Progenitor cell of endocrine pancreas (in vitro differentiated cells): ENCODE measurements around the gene PM20D2. TPM values are rescaled to one million over a fixed set of nuclear protein-coding genes. Genes with fewer than 3 reads are reported as not detected.

ENCODE experiments used
- DNase-seq: peaks from one replicate; pipeline ENCODE4 v3.0.0; 2021; ENCODE audit warnings: low spot score; ENCODE audit not compliant: unreplicated experiment
- H3K27ac Mint-ChIP-seq: 2 replicates; pipeline ENCODE4 v1.8.0; 2021; ENCODE audit warnings: mild to moderate bottlenecking, moderate library complexity, mixed read lengths
- H3K27me3 Mint-ChIP-seq: 2 replicates; pipeline ENCODE4 v1.8.0; 2021; ENCODE audit warnings: mixed read lengths
- H3K36me3 Mint-ChIP-seq: 2 replicates; pipeline ENCODE4 v1.8.0; 2022; ENCODE audit warnings: mixed read lengths; ENCODE audit not compliant: insufficient read depth
- H3K4me1 Mint-ChIP-seq: 2 replicates; pipeline ENCODE4 v1.8.0; 2021; ENCODE audit warnings: low read depth, mixed read lengths
- H3K4me3 Mint-ChIP-seq: 2 replicates; pipeline ENCODE4 v1.8.0; 2021; ENCODE audit warnings: low read depth, mild to moderate bottlenecking, moderate library complexity, mixed read lengths
- H3K9me3 Mint-ChIP-seq: 2 replicates; pipeline ENCODE4 v1.8.0; 2021; ENCODE audit warnings: low read depth, mixed read lengths
- total RNA-seq: library from RNA; stranded (reverse); gene quantifications from 2 replicates; pipeline ENCODE4 v1.2.1, GENCODE V29; 2021
- TF ChIP-seq, protein P1 (sequence below): fragments of 200-600 bp; sonication (generic); IDR thresholded peaks from one replicate; pipeline ENCODE4 v1.5.0; 2021; ENCODE audit warnings: antibody characterized with exemption, mild to moderate bottlenecking; ENCODE audit not compliant: unreplicated experiment

PM20D2 gene
- total RNA-seq, 1 donor from 2014 or later: 20.8 TPM

GRCh38 chr6:89200706-89201215 lies 54.9 kb downstream of the PM20D2 start:
- H3K9me3 Mint-ChIP-seq: peaks cover under 1% of the 10 kb centered on the region
- H3K4me1 Mint-ChIP-seq: no peaks in the 10 kb centered on the region
- no peak overlapping the region for H3K27ac Mint-ChIP-seq
- H3K36me3 Mint-ChIP-seq: no peaks in the 10 kb centered on the region
- H3K27me3 Mint-ChIP-seq: peaks cover 7% of the 10 kb centered on the region
- TF ChIP-seq, protein P1, sequence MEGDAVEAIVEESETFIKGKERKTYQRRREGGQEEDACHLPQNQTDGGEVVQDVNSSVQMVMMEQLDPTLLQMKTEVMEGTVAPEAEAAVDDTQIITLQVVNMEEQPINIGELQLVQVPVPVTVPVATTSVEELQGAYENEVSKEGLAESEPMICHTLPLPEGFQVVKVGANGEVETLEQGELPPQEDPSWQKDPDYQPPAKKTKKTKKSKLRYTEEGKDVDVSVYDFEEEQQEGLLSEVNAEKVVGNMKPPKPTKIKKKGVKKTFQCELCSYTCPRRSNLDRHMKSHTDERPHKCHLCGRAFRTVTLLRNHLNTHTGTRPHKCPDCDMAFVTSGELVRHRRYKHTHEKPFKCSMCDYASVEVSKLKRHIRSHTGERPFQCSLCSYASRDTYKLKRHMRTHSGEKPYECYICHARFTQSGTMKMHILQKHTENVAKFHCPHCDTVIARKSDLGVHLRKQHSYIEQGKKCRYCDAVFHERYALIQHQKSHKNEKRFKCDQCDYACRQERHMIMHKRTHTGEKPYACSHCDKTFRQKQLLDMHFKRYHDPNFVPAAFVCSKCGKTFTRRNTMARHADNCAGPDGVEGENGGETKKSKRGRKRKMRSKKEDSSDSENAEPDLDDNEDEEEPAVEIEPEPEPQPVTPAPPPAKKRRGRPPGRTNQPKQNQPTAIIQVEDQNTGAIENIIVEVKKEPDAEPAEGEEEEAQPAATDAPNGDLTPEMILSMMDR: no peak
- H3K4me3 Mint-ChIP-seq: no peak overlapping the region
- DNase-seq: no peak

GRCh38 chr6:89204096-89204495 lies 58.2 kb downstream of the PM20D2 start:
- H3K9me3 Mint-ChIP-seq: no peaks in the 10 kb centered on the region
- no peak overlapping the region for H3K4me3 Mint-ChIP-seq
- no peaks in the 10 kb centered on the region for H3K4me1 Mint-ChIP-seq
- no peaks in the 10 kb centered on the region for H3K36me3 Mint-ChIP-seq
- peaks cover 5% of the 10 kb centered on the region for H3K27me3 Mint-ChIP-seq
- no peak for DNase-seq
- TF ChIP-seq, protein P1: no peak
- H3K27ac Mint-ChIP-seq: no peak overlapping the region

- Mint-ChIP-seq H3K27ac (no peak overlapping the region), H3K4me3 (no peak overlapping the region), H3K4me1 (no peaks in the 10 kb centered on the region), H3K36me3 (no peaks in the 10 kb centered on the region), H3K9me3 (no peaks in the 10 kb centered on the region), H3K27me3 (peaks cover 6% of the 10 kb centered on the region)
- no peak for DNase-seq
- TF ChIP-seq, protein P1: no peak
Measured at GRCh38 chr6:89205819-89206218, 60.0 kb downstream of the PM20D2 start.

GRCh38 chr6:89208551-89208950 lies 62.7 kb downstream of the PM20D2 start:
- Mint-ChIP-seq H3K4me1 (no peaks in the 10 kb centered on the region), H3K27me3 (peaks cover 12% of the 10 kb centered on the region), H3K36me3 (no peaks in the 10 kb centered on the region), H3K9me3 (no peaks in the 10 kb centered on the region), H3K27ac (no peak overlapping the region), H3K4me3 (no peak overlapping the region)
- TF ChIP-seq, protein P1: no peak
- no peak for DNase-seq

DNA sequence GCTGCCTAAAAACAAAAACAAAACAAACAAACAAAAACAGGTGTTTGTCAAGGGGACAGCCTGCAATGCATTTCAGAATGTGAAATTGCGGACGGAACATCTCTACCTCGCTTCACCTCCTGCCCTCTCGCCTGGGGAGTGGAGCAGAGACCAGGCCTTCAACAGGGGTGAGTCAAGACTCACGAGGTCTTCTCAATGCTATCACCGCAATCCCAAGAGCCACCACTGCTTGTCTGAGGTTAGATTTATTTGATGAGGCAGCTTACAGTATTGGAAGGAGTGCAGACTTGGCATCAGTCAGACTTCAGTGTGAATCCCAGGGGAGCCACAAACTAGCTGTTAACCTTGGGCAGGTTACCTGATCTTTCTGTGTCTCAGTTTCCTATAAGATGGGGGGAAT lies 63.6 kb downstream of the PM20D2 start:
- Mint-ChIP-seq H3K27me3 (peaks cover 10% of the 10 kb centered on the region), H3K4me3 (no peak overlapping the region), H3K9me3 (peaks cover 4% of the 10 kb centered on the region), H3K36me3 (no peaks in the 10 kb centered on the region), H3K27ac (no peak overlapping the region), H3K4me1 (no peaks in the 10 kb centered on the region)
- TF ChIP-seq, protein P1: no peak
- no peak for DNase-seq
